NK-92 (cell line): ENCODE measurements around the gene RAB40C.

Experiments used
- DNase-seq: peaks from one replicate; lab custom pipeline; 2025; ENCODE audit not compliant: unreplicated experiment; lab: John Stamatoyannopoulos, UW

Gene RAB40C

GRCh38 chr16:574021-574760, 15.7 kb upstream of the RAB40C start:
- DNase-seq: no peak

DNA sequence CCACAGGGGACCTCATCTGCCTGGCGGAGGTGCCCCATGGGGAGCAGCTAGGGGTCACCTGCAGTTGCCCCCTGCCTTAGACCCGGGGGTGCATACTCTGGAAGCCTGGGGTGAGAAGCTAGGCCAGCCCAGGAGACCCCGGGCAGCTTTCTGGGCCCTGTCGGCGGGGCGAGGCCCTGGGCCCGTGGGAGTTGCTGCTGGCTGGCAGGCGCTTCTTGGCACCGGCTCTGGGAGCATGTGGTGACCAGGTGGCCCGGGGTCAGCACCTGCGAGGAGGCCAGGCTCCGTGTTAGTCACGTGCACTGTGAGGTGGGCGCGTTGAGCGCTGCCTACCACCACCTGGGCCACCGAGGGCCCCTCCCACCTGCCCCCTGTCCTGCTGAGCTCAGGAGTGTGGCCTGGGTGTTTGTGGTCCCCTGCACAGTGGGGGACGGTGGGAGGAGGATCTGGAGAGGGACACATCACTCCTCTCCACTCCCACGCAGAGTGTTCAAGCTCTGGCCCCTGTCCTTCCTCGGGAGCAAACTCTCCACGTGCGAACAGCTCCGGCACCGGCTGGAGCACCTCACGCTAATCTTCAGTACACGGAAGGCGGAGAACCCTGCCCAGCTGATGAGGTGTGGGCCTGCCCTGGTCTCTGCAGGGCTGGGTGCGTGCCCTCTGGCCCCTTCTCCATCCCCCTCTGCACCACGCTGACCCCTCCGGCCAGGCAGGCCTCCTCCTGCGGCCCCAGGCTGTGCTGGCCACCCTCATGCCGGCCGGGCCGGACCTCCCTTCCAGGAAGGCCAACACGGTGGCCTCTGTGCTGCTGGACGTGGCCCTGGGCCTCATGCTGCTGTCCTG, 14.3 kb upstream of the RAB40C start:
- DNase-seq: no peak

- no peak for DNase-seq
These were observed 13.6 kb upstream of the RAB40C start for GRCh38 chr16:576197-576822.

DNA sequence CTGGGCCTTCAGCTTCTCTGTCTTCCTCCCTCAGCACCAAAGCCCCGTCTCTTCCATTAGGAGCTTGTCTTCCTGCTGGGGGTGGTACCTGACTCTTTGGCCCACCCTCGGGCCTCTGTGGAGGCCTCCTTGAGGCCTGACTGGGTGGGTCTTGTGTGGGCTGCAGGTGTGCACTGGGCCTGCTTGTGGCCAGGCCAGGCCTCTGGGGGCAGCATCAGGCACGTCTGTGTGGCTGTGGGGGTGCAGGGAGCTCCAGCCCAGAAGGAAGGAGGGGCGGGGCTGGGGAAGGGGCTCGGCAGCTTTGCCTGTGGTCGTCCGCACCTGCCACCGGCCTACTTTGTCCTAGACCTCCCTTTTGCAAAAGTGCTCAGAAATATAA, 13.1 kb upstream of the RAB40C start:
- DNase-seq: no peak

DNA sequence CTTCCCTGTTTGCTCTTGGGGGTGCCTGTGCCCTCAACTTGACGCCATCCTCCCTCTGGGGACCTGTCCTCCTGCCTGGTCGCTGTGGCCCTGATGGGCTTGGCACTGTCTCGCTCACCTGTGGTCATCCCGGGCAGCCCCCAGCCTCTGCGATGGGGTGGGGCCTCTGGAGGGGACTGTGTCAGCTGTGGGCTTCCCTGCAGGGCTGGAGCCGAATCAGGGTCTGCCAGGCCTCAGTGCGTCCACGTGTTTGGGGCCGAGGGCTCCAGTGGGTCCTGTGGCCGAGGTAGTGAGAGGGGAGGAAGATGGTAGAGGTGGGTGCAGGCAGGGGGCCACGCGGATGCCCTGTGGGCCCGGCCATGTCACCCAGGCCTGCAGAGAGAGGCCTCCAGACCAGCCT, 12.1 kb upstream of the RAB40C start:
- DNase-seq: no peak

DNA sequence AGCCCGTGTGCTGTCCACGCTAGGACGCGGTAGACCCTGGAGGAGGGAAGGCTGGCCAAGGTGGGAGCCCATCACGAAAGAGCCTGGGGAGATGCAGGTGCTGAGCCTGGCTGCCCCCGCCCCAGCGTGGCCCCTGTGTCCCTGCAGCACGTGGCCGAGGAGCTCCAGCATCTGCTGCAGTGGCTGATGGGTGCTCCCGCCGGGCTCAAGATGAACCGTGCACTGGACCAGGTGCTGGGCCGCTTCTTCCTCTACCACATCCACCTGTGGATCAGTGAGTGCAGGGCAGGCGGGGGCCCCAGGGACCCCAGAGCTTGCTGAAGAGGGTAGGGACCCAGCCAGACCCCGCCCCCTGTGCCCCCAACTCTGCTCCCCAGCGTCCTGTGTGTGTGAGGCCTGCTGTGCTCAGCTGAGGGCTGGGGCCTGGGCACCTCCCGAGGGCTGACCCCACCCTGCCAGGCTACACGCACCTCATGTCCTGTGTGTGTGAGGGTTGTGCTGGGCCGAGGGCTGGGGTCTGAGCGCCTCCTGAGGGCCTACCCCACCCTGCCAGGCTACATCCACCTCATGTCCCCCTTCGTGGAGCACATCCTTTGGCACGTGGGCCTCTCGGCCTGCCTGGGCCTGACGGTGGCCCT, 11.5 kb upstream of the RAB40C start:
- no peak for DNase-seq

DNA sequence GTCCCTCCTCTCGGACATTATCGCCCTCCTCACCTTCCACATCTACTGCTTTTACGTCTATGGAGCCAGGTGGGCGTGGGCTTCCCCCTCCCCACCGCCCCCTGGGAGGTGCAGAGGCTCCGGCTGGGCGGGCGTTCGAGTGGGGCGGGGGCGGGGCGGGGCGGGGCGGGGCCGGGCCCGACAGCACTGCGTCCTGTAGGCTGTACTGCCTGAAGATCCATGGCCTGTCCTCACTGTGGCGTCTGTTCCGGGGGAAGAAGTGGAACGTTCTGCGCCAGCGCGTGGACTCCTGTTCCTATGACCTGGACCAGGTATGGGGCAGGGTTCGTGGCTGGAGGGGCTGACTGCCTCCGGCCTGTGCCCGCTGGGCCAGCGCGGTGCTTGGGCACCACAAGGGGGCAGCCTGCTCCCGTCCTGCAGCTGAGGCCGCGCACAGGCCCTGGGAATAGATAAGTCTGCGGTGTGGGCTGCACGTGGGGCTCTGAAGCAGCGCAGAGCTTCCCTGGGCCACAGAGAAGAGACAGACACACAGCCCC, 10.9 kb upstream of the RAB40C start:
- no peak for DNase-seq

GRCh38 chr16:580141-580945, 9.5 kb upstream of the RAB40C start:
- DNase-seq: no peak

DNA sequence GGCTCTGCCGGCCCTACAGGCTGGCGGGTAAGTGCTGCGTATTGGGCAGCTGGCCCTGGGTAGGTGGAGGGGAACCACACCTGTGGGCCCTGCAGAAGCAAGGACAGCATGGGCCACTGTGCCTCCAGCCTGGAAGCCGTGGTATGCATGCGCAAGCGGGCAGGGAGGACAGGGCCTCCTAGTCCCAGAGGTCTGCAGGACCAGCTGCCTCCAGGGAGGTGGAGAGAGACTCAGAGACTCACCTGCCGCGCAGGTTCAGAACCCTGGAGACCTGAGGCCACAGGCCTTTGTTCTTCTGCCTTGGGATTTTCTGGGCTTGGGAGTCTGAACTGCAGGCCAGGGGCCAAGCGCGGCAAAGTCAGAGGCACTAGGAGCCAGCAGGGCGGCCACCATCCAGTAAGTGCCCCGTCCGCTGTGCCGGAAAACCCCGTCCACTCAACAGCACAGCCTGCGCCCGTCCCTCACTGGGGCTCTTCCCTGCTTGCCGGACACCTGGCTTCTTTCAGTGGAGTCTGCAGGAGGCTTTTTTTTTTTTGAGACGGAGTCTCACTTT, 8.8 kb upstream of the RAB40C start:
- no peak for DNase-seq

DNA sequence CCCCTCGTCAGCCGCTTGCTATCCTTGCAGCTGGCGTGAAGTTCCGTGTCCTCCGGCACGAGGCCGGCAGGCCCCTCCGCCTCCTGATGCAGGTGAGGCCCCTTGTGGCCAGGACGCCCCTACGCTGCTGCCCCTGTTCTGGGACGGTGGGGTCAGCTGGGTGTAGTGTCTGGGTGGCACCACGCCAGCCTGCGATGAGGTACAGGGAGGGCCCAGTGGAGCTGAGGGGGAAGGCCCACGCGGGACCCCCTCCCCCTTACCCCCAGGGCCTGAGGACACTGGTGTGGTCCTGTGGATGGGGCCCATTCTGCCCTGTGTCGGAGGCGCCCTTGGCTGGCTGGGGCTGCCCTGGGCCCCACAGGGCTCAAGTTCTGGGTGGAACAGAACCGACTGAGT, 7.7 kb upstream of the RAB40C start:
- no peak for DNase-seq

DNA sequence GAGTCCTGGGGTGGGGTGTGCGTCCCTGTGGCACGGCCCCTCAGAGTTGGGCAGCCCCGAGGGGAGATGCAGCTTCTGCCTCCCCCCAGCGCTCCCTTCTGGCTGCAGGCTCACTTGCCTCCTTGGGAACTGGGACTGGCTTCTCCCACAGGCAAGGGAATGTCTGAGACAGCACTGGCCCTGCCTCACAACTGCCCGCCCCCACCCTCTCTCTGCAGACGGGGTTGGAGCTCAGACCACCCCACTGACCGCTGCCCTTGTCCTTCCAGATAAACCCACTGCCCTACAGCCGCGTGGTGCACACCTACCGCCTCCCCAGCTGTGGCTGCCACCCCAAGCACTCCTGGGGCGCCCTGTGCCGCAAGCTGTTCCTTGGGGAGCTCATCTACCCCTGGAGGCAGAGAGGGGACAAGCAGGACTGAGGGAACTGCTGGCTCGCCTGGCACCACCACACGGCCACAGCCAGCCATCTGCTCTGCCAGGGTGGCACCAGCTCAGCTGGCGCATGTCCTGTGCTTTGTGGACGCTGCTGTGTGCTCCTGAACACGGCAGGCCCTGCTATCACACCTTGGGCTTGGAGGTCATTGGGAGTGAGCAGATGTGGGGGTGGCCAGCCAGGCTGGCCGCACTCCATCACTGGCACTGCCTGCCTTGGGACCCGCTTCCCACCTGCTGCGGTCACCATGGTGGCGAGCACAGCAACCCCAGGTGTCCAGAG, 7.1 kb upstream of the RAB40C start:
- no peak for DNase-seq

- no peak for DNase-seq
These were observed 6.4 kb upstream of the RAB40C start for GRCh38 chr16:583470-583814.

DNA sequence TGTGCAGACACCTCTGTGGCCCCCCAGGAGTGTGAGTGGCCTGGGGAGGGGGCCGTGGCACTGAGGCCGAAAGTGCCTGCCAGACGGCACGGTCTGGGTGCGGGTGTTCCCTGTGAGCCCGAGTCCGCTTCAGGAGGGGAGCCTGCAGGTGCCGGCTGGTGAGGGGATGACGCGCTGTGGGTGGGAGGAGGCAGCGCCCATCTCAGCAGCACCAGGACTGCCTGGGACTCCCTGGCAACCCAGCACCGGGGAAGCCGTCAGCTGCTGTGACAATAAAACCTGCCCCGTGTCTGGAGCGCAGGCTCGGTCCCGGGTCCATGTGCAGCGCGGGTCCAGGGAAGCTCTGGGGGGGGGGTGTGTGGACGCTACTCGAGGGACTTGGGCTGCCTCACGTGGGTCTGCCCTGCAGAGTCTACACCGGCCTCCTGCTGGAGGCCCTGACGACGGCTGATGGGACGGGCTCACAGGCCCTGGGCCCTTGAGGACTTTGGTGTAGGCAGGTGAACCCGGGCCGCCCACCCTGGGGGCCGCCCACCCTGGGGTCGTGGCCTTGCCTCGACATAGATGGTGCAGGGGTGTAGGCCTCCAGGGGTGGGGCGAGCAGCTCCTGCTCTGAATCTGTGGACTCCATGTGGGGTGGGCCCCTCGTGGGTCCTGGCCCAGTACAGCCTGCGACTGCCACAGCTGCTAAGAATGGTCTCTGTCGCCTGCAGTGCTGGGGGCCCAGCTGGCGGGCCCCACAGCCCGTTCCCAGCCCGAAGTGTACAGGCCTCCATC, 5.9 kb upstream of the RAB40C start:
- DNase-seq: no peak

GRCh38 chr16:585351-585750, 4.5 kb upstream of the RAB40C start:
- no peak for DNase-seq

- DNase-seq: no peak
These were observed 3.7 kb upstream of the RAB40C start for GRCh38 chr16:586047-586644.

DNA sequence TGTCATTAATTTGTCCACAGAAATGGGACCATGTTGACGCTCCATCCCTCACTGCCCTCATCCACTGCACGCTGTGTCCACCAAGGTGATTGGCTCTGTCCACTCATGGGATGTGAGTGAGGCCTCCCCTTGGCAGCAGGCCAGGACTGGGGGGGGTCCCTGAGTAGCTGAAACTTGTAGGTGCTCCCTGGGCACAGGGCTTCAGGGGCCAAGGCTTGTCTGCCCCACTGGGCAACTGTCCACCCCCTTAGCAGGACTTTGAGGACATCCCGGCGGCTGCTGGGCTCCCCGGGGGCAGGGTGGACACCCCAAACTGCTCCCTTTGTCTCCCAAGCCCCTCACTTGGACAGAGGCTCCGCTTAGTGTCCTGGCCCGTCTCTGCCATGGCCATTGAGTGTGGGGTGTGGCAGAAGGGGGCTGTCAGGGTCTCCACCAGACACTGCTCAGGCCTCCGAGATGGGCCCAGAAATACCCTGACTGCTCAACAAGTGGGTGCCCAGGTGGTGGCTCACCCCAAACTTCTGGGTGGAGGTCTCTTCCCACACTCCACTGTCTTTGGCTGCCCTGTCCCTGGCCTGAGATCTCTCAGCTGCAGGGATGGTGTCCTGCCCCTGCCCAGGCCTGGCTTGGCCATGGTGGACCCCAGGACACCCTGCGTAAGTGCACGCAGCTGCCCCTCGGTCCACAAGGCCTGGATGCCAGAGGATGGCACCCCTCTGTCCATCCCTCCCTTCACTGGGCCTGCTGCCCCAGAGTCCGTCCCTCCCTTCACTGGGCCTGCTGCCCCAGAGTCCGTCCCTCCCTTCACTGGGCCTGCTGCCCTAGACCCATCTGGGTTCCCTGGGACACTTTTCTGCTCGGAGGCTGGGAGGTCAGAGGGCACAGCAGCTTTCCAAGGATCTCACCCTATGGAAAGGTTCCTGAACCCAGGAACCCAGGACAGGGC, 2.9 kb upstream of the RAB40C start:
- no peak for DNase-seq

DNA sequence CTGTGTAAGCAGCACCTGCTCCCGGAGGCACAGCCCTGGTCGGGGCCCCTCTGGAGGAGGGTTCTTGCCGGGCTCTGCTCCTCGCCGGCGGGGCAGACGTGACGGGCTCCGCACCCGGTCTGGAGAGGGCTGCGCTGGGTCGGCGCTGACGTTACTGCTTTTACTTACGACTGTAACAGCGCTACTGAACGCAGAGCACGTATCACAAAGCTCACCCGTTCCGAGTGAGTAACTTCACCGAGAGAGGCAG, 1.3 kb upstream of the RAB40C start:
- DNase-seq: no peak
